ENCODE results near the gene DSCAML1. TPM values are rescaled to one million over a fixed set of nuclear protein-coding genes. Genes with fewer than 3 reads are reported as not detected.

DSCAML1 gene
- total RNA-seq, 1 experiment from 2014 or later: 0.15 TPM

GRCh38 chr11:117464778-117465177 lies 332.2 kb downstream of the DSCAML1 start:
- Histone ChIP-seq H4K91ac (ENCODE audit: insufficient read length, low read depth, low read length) (no peak overlapping the region), H3K27me3 (ENCODE audit: insufficient read depth, low read length) (no peaks in the 10 kb centered on the region), H3K79me1 (ENCODE audit: insufficient read depth, low read depth, low read length, poor library complexity, severe bottlenecking) (no peaks in the 10 kb centered on the region), H2BK120ac (ENCODE audit: low read depth, low read length, poor library complexity, severe bottlenecking) (no peak overlapping the region), H3K4me2 (ENCODE audit: insufficient read depth, insufficient read length, low read length) (no peak overlapping the region), H3T11ph (ENCODE audit: low read length) (no peak overlapping the region), H3K23me2 (ENCODE audit: insufficient read length, low read depth, low read length, poor library complexity, severe bottlenecking) (no peaks in the 10 kb centered on the region), H3K9ac (ENCODE audit: extremely low read depth, insufficient read length, low read length) (no peak overlapping the region), H4K20me1 (ENCODE audit: control insufficient read depth, insufficient read depth, insufficient read length) (peaks cover 2% of the 10 kb centered on the region), H3K79me2 (ENCODE audit: insufficient read depth, low read length) (no peaks in the 10 kb centered on the region), H3K56ac (ENCODE audit: insufficient read length, low read depth, low read length) (no peak overlapping the region), H2BK20ac (ENCODE audit: low read depth, low read length, poor library complexity, severe bottlenecking) (no peak overlapping the region), H3K9me3 (ENCODE audit: control insufficient read depth, low read depth, low read length) (no peaks in the 10 kb centered on the region), H3K27ac (ENCODE audit: insufficient read length, low read depth, low read length) (no peak overlapping the region), H2BK12ac (ENCODE audit: insufficient read length, low read depth, low read length) (no peak overlapping the region), H3K4me1 (ENCODE audit: insufficient read depth, low read length) (no peaks in the 10 kb centered on the region), H3K14ac (ENCODE audit: insufficient read depth, low read length) (no peak overlapping the region; the same call in 1 of the 2 replicates), H2AK5ac (ENCODE audit: insufficient read length, low read length) (no peak overlapping the region), H3K23ac (ENCODE audit: insufficient read length, low read depth, low read length) (no peak overlapping the region), H4K5ac (ENCODE audit: insufficient read length, low read depth, low read length) (no peak overlapping the region), H2BK15ac (ENCODE audit: low read depth, low read length) (no peak overlapping the region), H4K8ac (replicated peaks; ENCODE audit: insufficient read length, low read depth, low read length) (no peak overlapping the region), H2AFZ (ENCODE audit: low read length) (no peak overlapping the region), H3K18ac (ENCODE audit: insufficient read length, low read depth, low read length) (no peak overlapping the region), H3K4ac (ENCODE audit: low read depth, low read length) (no peak overlapping the region), H2BK5ac (ENCODE audit: insufficient read length, low read length) (no peak overlapping the region)
- no peak overlapping the region for H3K4me3 Mint-ChIP-seq
- H3K27ac Mint-ChIP-seq: no peak overlapping the region
- WGBS (ENCODE audit: extremely low coverage, insufficient read length, low lambda C conversion rate): no CpG with 5 or more reads among the region's 13 CpGs
- H3K4me1 Mint-ChIP-seq: peaks cover 10 to 14% of the 10 kb centered on the region in 2 experiments
- no peak for DNase-seq
- TF ChIP-seq, protein P1, sequence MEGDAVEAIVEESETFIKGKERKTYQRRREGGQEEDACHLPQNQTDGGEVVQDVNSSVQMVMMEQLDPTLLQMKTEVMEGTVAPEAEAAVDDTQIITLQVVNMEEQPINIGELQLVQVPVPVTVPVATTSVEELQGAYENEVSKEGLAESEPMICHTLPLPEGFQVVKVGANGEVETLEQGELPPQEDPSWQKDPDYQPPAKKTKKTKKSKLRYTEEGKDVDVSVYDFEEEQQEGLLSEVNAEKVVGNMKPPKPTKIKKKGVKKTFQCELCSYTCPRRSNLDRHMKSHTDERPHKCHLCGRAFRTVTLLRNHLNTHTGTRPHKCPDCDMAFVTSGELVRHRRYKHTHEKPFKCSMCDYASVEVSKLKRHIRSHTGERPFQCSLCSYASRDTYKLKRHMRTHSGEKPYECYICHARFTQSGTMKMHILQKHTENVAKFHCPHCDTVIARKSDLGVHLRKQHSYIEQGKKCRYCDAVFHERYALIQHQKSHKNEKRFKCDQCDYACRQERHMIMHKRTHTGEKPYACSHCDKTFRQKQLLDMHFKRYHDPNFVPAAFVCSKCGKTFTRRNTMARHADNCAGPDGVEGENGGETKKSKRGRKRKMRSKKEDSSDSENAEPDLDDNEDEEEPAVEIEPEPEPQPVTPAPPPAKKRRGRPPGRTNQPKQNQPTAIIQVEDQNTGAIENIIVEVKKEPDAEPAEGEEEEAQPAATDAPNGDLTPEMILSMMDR (conservative IDR thresholded peaks at IDR 0.05): no peak
- H3K36me3 Mint-ChIP-seq (ENCODE audit: insufficient read depth in 1 of 3, low read depth in 3 of 3): no peaks in the 10 kb centered on the region
- H3K27me3 Mint-ChIP-seq (ENCODE audit: low read depth): peaks cover 11% of the 10 kb centered on the region
- no peaks in the 10 kb centered on the region for H3K9me3 Mint-ChIP-seq

Data from H9 (cell line).